BLaER1 (cell line): ENCODE results near the gene KLK6.

Source experiments
- H3K27ac ChIP-seq: shearing (Covaris generic); formaldehyde crosslinking; 2 replicates; pipeline ENCODE4 v1.8.1; 2022
- H3K27me3 ChIP-seq: shearing (Covaris generic); formaldehyde crosslinking; 2 replicates; pipeline ENCODE4 v1.8.1; 2022
- H3K36me3 ChIP-seq: shearing (Covaris generic); formaldehyde crosslinking; 2 replicates; pipeline ENCODE4 v1.8.1; 2022
- H3K4me1 ChIP-seq: shearing (Covaris generic); formaldehyde crosslinking; 2 replicates; pipeline ENCODE4 v1.8.1; 2022
- H3K4me2 ChIP-seq: shearing (Covaris generic); formaldehyde crosslinking; 2 replicates; pipeline ENCODE4 v1.8.1; 2022
- H3K4me3 ChIP-seq: shearing (Covaris generic); formaldehyde crosslinking; 2 replicates; pipeline ENCODE4 v1.8.1; 2022
- H3K9ac ChIP-seq: shearing (Covaris generic); formaldehyde crosslinking; 2 replicates; pipeline ENCODE4 v1.8.1; 2022
- H3K9me3 ChIP-seq: shearing (Covaris generic); formaldehyde crosslinking; 2 replicates; pipeline ENCODE4 v1.8.1; 2022
- H4K20me1 ChIP-seq: shearing (Covaris generic); formaldehyde crosslinking; 2 replicates; pipeline ENCODE4 v1.8.1; 2022
- Cebpa-rat ChIP-seq: shearing (Covaris generic); IDR thresholded peaks from 2 replicates; pipeline ENCODE4 v1.8.1; 2022

The KLK6 gene

DNA sequence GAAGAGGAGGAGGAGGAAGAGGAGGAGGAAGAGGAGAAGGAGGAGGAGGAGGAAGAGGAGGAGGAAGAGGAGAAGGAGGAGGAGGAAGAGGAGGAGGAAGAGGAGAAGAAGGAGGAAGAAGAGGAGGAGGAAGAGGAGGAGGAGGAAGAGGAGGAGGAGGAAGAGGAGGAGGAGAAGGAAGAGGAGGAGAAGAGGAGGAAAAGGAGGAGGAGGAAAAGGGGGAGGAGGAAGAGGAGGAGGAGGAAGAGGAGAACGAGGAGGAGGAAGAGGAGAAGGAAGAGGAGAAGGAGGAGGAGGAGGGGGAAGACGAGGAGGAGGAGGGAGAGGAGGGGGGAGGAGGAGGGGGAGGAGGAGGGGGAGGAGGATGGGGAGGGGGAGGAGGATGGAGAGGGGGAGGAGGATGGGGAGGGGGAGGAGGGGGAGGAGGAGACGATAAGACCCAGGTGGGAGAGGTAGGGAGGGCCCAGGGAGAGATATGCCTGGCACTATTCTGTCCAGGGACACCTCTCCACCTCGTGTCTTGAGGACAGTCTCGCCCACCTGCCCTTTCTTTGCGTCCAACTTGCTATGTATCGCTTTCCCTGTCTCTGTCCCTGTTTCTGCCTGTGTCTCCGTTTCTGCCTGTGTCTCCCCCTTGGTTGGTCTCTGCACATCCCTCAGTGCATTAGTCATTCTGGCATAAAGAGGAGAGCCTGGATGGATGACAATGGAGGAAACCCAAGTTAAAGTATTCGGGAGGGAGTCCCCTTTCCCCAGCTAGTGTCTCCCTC, 9.5 kb downstream of the KLK6 start:
- TF ChIP-seq Cebpa-rat = no peak
- H3K27ac ChIP-seq = no peak overlapping the region
- no peaks in the 10 kb centered on the region for H3K9me3 ChIP-seq
- H4K20me1 ChIP-seq = no peaks in the 10 kb centered on the region
- H3K4me1 ChIP-seq = no peaks in the 10 kb centered on the region
- H3K27me3 ChIP-seq = no peaks in the 10 kb centered on the region
- H3K4me3 ChIP-seq = no peak overlapping the region
- no peaks in the 10 kb centered on the region for H3K36me3 ChIP-seq
- no peak overlapping the region for H3K4me2 ChIP-seq
- H3K9ac ChIP-seq = no peak overlapping the region

DNA sequence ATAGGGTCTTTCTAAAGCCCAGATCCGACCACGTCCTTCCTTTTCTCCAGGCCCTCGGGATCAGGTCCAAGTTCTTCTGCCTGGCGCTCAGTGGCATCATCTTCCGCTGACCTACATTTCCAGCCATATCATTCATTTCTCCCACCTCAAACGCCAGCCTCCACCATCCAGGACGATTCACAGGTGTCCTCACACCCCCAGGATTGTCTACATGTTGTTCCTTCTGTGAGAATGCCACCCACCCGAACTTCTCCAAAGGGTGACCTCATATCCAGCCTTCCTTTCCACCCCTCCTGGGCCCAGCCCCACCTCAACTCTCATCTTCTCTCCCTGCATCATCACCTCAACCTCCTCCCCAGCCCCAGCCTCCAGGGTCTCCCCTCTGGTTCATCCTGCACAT, 11.8 kb downstream of the KLK6 start:
- TF ChIP-seq Cebpa-rat = no peak
- no peak overlapping the region for H3K27ac ChIP-seq
- no peaks in the 10 kb centered on the region for H3K4me1 ChIP-seq
- no peak overlapping the region for H3K9ac ChIP-seq
- H3K9me3 ChIP-seq = no peaks in the 10 kb centered on the region
- H3K4me3 ChIP-seq = no peak overlapping the region
- H3K4me2 ChIP-seq = no peak overlapping the region
- no peaks in the 10 kb centered on the region for H3K27me3 ChIP-seq
- no peaks in the 10 kb centered on the region for H4K20me1 ChIP-seq
- no peaks in the 10 kb centered on the region for H3K36me3 ChIP-seq

DNA sequence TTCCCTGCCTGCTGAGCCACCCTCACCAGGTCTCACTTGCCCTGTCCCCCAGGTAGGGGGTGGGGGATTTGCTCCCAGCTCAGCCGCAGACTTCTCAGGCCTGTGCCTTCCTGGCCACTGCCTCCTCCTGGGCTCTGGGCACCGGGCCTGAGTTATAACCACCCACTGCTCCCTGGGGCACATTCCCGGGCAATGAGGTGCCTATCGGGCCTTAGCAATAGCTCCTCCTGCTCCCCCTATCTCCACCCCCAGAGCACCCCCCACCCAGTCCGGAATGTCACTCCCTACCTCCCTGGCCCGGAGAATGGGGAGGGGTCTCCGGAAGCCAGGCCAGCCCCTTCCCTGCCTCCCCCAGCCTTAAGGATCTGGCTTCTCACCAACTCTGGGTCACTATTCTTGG, 16.5 kb downstream of the KLK6 start, which contains the start of gene KLK5:
KLK5 (minus strand) TSS at position 129 of the 400 bp plus-strand sequence. CDS start 381 bp downstream, outside the sequence.
- Histone ChIP-seq H3K4me3 (no peak within 1 kb of the TSS), H3K9me3 (no peaks in the 10 kb centered on the region), H3K27me3 (no peaks in the 10 kb centered on the region), H3K4me1 (no peaks in the 10 kb centered on the region), H4K20me1 (no peaks in the 10 kb centered on the region), H3K27ac (no peak within 1 kb of the TSS), H3K36me3 (no peaks in the 10 kb centered on the region), H3K9ac (no peak within 1 kb of the TSS), H3K4me2 (no peak within 1 kb of the TSS)
- TF ChIP-seq Cebpa-rat = no peak

DNA sequence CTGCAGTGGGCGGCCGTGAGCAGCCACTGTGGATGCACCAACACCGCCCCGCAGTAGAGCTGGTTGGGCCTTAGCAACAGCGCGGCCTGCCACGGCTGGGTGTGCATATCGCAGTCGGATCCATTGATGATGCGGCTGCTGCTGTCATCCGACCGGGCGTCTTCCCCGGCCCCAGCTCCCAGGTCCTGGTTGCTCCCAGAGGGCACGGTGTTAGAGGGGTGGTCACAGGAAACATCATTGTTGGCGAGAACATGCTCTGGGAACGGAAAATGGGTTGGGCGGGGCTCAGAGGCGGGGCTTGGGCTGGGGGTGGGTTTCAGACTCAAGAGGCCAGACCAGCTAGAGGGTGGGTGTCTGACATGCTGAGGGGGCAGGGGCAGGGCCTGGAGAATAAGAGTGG, 19.5 kb downstream of the KLK6 start:
- no peak for TF ChIP-seq Cebpa-rat
- Histone ChIP-seq H3K9me3 (no peaks in the 10 kb centered on the region), H3K27me3 (no peaks in the 10 kb centered on the region), H3K9ac (no peak overlapping the region), H3K27ac (no peak overlapping the region), H4K20me1 (no peaks in the 10 kb centered on the region), H3K36me3 (no peaks in the 10 kb centered on the region), H3K4me1 (no peaks in the 10 kb centered on the region), H3K4me3 (no peak overlapping the region), H3K4me2 (no peak overlapping the region)

DNA sequence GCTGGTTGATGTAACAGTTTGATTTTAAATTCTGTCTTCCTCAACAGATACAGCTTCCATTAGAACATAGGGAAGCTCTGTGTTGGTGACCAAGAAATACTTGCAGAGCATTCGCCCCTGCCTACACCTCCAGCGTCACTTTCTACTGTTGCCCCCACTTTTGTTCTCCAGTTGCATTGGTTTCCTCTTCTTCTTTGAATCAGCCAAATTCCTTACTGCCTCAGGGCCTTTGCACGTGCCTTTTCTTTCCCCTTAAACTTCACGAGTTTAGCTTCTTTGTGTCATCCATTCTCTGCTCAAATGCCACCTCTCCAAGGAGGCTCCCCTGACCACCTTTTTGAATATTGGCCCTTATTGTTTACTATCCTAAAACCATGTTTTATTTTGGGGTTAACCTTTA, 22.3 kb downstream of the KLK6 start:
- H3K9ac ChIP-seq = no peak overlapping the region
- no peak overlapping the region for H3K4me3 ChIP-seq
- H3K36me3 ChIP-seq = no peaks in the 10 kb centered on the region
- H3K9me3 ChIP-seq = no peaks in the 10 kb centered on the region
- no peaks in the 10 kb centered on the region for H3K4me1 ChIP-seq
- no peaks in the 10 kb centered on the region for H3K27me3 ChIP-seq
- H3K27ac ChIP-seq = no peak overlapping the region
- no peaks in the 10 kb centered on the region for H4K20me1 ChIP-seq
- H3K4me2 ChIP-seq = no peak overlapping the region
- no peak for TF ChIP-seq Cebpa-rat

DNA sequence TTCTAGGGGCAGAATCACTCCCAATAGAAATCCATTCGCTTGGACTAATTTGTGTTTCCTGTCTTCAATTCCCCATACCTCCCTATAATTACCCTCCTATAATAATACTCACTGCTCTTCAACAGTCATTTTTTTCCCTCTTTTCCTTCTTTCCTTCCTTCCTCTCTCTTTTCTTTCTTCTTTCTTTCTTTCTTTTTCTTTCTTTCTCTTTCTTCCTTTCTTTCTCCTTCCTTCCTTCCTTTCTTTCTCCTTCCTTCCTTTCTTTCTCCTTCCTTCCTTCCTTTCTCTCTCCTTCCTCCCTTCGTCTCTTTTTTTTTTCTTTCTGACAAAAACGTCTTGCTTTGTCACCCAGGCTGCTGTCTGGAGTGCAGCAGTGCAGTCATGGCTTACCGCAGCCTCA, 24.6 kb downstream of the KLK6 start:
- Histone ChIP-seq H3K4me1 (no peaks in the 10 kb centered on the region), H3K27me3 (no peaks in the 10 kb centered on the region), H4K20me1 (no peaks in the 10 kb centered on the region), H3K9me3 (no peaks in the 10 kb centered on the region), H3K4me2 (no peak overlapping the region), H3K27ac (no peak overlapping the region), H3K4me3 (no peak overlapping the region), H3K36me3 (no peaks in the 10 kb centered on the region), H3K9ac (no peak overlapping the region)
- TF ChIP-seq Cebpa-rat = no peak

DNA sequence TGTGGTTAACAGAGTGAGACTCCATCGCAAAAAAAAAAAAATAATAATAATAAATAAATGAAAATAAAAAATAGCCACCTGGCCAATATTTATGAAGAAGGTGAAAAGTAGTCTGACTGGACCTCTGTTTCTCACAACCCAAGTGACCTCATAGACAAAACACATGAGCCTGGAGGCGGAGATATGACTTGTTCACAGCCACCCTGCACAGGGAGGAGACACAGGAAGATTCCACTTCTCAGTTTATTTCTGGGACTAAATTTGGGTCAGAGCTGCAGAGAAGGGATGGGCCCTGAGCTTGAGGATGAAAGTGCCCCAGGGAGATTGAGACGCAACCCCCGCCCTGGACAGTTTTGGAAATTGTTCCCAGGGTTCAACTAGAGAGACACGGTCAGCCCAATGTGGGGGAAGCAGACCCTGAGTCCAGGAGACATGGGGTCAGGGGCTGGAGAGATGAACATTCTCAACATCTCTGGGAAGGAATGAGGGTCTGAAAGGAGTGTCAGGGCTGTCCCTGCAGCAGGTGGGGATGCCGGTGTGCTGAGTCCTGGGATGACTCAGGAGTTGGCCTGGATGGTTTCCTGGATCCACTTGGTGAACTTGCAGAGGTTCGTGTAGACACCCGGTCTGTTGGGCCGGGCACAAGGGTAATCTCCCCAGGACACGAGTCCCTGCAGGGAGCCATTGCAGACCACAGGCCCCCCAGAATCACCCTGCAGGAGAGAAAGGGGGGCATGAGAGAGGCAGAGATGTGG, 26.1 kb downstream of the KLK6 start:
- no peaks in the 10 kb centered on the region for H3K27me3 ChIP-seq
- H3K9ac ChIP-seq = no peak overlapping the region
- H3K4me2 ChIP-seq = no peak overlapping the region
- no peaks in the 10 kb centered on the region for H3K9me3 ChIP-seq
- TF ChIP-seq Cebpa-rat = no peak
- H3K4me1 ChIP-seq = no peaks in the 10 kb centered on the region
- no peaks in the 10 kb centered on the region for H3K36me3 ChIP-seq
- H3K27ac ChIP-seq = no peak overlapping the region
- H4K20me1 ChIP-seq = no peaks in the 10 kb centered on the region
- H3K4me3 ChIP-seq = no peak overlapping the region

DNA sequence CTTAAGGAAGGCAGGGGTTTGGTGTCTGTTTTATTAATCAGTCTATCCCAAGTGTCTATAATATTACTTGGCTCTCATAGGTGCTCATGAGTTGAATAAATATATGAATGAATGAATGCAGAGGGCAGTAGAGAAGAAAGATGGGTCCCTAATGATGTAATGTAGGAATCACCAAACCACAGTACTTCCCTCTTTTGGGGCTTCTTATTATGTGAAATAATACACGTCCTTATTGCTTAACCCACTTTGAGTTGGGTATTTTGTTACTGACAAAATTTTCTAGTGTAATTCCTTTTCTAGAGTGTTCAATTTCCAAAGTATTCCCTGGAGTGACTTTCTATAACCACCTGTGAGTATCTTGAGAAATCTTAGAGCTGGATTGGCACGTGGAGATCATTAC, 29.8 kb downstream of the KLK6 start:
- Histone ChIP-seq H3K36me3 (no peaks in the 10 kb centered on the region), H3K4me1 (no peaks in the 10 kb centered on the region), H3K4me2 (no peak overlapping the region), H3K9me3 (no peaks in the 10 kb centered on the region), H3K27me3 (no peaks in the 10 kb centered on the region), H4K20me1 (no peaks in the 10 kb centered on the region), H3K9ac (no peak overlapping the region), H3K4me3 (no peak overlapping the region), H3K27ac (no peak overlapping the region)
- TF ChIP-seq Cebpa-rat = no peak

DNA sequence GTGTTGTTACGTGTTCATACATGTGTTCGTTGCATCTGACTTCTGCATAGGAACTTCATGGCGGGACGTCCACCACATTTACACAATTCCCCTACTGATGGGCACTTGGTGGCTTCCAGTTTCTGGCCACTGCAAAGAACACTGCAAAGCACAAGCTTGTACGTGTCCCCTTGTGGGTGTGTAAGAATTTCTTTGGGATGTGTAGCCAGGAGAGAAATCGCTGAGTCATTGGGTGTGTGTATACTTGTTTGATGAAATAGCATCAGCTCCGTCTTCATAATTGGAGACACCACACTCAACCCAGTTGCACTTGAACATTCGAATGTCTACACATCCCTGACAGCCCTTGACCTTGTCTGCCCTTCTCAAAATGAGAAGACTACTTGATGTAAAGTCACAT, 35.8 kb downstream of the KLK6 start:
- Histone ChIP-seq H3K4me1 (no peaks in the 10 kb centered on the region; the same call in 1 of the 2 replicates), H3K4me3 (no peak overlapping the region), H3K9ac (no peak overlapping the region), H3K36me3 (no peaks in the 10 kb centered on the region), H3K9me3 (no peaks in the 10 kb centered on the region), H3K27me3 (no peaks in the 10 kb centered on the region), H3K27ac (no peak overlapping the region), H3K4me2 (no peak overlapping the region), H4K20me1 (no peaks in the 10 kb centered on the region)
- TF ChIP-seq Cebpa-rat = no peak

DNA sequence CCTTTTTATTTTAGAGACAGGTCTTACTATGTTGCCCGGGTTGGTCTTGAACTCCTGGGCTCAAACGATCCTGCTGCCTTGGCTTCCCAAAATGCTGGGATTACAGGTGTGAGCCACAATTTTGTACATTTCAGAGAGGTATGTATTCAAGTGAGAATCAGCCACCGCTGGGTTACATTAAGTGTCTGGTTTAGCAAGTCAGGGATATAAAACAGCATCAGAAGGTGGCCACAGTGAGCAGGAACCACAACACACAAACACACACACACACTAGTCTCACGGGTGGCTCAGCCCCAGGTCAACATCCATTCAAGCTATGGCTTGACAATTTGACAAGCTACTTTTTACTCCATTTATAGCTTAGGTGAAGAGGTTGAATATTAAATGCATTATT, 36.7 kb downstream of the KLK6 start:
- H3K4me1 ChIP-seq = no peaks in the 10 kb centered on the region; the same call in 1 of the 2 replicates
- no peaks in the 10 kb centered on the region for H3K27me3 ChIP-seq
- no peaks in the 10 kb centered on the region for H3K9me3 ChIP-seq
- no peak for TF ChIP-seq Cebpa-rat
- no peak overlapping the region for H3K9ac ChIP-seq
- no peaks in the 10 kb centered on the region for H4K20me1 ChIP-seq
- H3K4me2 ChIP-seq = no peak overlapping the region
- H3K36me3 ChIP-seq = no peaks in the 10 kb centered on the region
- no peak overlapping the region for H3K4me3 ChIP-seq
- H3K27ac ChIP-seq = no peak overlapping the region
